Measurements from ENCODE around the gene BRI3.

Gene BRI3

GRCh38 chr7:98241674-98242241 lies 39.7 kb upstream of the BRI3 start:
- H3K9me3 ChIP-seq (ENCODE audit: insufficient read depth, low read depth, low read length), result no peaks in the 10 kb centered on the region
- no peaks in the 10 kb centered on the region for H3K4me1 ChIP-seq (ENCODE audit: insufficient read depth, low read length)
- H3K27me3 ChIP-seq (ENCODE audit: insufficient read depth, low read length), result no peaks in the 10 kb centered on the region
- H3K4me3 ChIP-seq (ENCODE audit: low read length), result no peak overlapping the region
- no peak overlapping the region for H3K9ac ChIP-seq (ENCODE audit: low read depth, low read length)
- no peaks in the 10 kb centered on the region for H3K36me3 ChIP-seq (ENCODE audit: insufficient read depth, low read depth, low read length)
- H3K27ac ChIP-seq (ENCODE audit: low read length), result no peak overlapping the region

DNA sequence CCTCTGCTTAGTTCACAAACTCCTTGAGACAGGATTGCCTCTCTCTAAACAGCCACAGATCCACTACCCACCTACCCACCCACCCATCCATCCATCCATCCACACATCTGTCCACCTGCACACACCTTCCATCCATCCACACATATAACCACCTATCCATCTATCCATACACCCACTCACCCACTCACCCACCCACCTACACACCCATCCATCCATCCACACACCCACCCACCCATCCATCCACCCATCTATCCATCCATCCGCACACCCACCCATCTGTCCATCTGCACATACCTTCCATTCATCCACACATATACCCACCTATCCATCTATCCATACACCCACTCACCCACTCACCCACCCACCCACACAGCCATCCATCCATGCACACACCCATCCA lies 39.1 kb upstream of the BRI3 start:
- H3K27ac ChIP-seq (ENCODE audit: low read length), result no peak overlapping the region
- no peaks in the 10 kb centered on the region for H3K36me3 ChIP-seq (ENCODE audit: insufficient read depth, low read depth, low read length)
- no peak overlapping the region for H3K4me3 ChIP-seq (ENCODE audit: low read length)
- H3K4me1 ChIP-seq (ENCODE audit: insufficient read depth, low read length), result no peaks in the 10 kb centered on the region
- no peaks in the 10 kb centered on the region for H3K27me3 ChIP-seq (ENCODE audit: insufficient read depth, low read length)
- no peaks in the 10 kb centered on the region for H3K9me3 ChIP-seq (ENCODE audit: insufficient read depth, low read depth, low read length)
- no peak overlapping the region for H3K9ac ChIP-seq (ENCODE audit: low read depth, low read length)

DNA sequence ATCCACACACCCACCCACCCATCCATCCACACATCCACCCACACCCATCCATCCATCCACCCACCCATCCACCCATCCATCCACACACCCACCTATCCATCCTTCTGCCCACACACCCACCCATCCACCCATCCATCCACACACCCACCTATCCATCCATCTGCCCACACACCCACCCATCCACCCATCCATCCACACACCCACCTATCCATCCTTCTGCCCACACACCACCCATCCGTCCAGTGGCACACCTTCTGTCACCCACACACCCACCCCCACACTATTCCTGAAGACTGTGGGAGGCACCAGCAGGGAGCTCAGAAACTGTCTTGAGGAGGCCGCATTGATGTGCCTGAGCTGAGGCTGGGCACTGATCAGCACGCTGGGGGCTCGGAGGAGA lies 38.6 kb upstream of the BRI3 start:
- H3K9me3 ChIP-seq (ENCODE audit: insufficient read depth, low read depth, low read length), result no peaks in the 10 kb centered on the region
- H3K36me3 ChIP-seq (ENCODE audit: insufficient read depth, low read depth, low read length), result no peaks in the 10 kb centered on the region
- no peak overlapping the region for H3K27ac ChIP-seq (ENCODE audit: low read length)
- no peaks in the 10 kb centered on the region for H3K27me3 ChIP-seq (ENCODE audit: insufficient read depth, low read length)
- H3K4me3 ChIP-seq (ENCODE audit: low read length), result no peak overlapping the region
- H3K9ac ChIP-seq (ENCODE audit: low read depth, low read length), result no peak overlapping the region
- H3K4me1 ChIP-seq (ENCODE audit: insufficient read depth, low read length), result no peaks in the 10 kb centered on the region

DNA sequence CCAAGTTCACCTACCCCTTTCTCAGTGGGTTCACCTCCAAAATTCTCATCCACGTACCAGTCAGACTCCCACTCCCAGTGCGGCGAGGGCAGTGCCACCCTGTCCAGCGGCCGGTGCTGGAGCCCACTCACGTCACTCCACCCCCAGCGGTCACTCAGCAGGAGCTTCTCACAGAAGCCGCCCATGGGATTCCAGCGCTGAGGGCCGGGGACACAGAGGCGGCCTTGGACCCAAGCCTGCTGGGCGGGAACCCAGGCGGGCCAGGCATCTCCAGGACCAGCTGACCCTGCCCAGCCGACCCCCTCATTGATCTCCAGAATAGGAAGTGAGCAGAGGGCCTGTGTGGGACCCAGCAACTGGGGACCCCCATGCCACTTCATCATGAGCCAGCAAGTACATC lies 36.6 kb upstream of the BRI3 start:
- H3K27ac ChIP-seq (ENCODE audit: low read length), result no peak overlapping the region
- no peaks in the 10 kb centered on the region for H3K4me1 ChIP-seq (ENCODE audit: insufficient read depth, low read length)
- no peak overlapping the region for H3K4me3 ChIP-seq (ENCODE audit: low read length)
- H3K36me3 ChIP-seq (ENCODE audit: insufficient read depth, low read depth, low read length), result no peaks in the 10 kb centered on the region
- H3K27me3 ChIP-seq (ENCODE audit: insufficient read depth, low read length), result no peaks in the 10 kb centered on the region
- H3K9me3 ChIP-seq (ENCODE audit: insufficient read depth, low read depth, low read length), result no peaks in the 10 kb centered on the region
- no peak overlapping the region for H3K9ac ChIP-seq (ENCODE audit: low read depth, low read length)

- no peak overlapping the region for H3K27ac ChIP-seq (ENCODE audit: low read length)
- no peaks in the 10 kb centered on the region for H3K36me3 ChIP-seq (ENCODE audit: insufficient read depth, low read depth, low read length)
- H3K9me3 ChIP-seq (ENCODE audit: insufficient read depth, low read depth, low read length), result no peaks in the 10 kb centered on the region
- H3K9ac ChIP-seq (ENCODE audit: low read depth, low read length), result no peak overlapping the region
- H3K27me3 ChIP-seq (ENCODE audit: insufficient read depth, low read length), result no peaks in the 10 kb centered on the region
- no peak overlapping the region for H3K4me3 ChIP-seq (ENCODE audit: low read length)
- no peaks in the 10 kb centered on the region for H3K4me1 ChIP-seq (ENCODE audit: insufficient read depth, low read length)
Observed at GRCh38 chr7:98248156-98248555, 33.3 kb upstream of the BRI3 start.

- Histone ChIP-seq H3K4me1 (ENCODE audit: insufficient read depth, low read length) (no peaks in the 10 kb centered on the region), H3K9ac (ENCODE audit: low read depth, low read length) (no peak overlapping the region), H3K9me3 (ENCODE audit: insufficient read depth, low read depth, low read length) (no peaks in the 10 kb centered on the region), H3K27ac (ENCODE audit: low read length) (no peak overlapping the region), H3K36me3 (ENCODE audit: insufficient read depth, low read depth, low read length) (no peaks in the 10 kb centered on the region), H3K27me3 (ENCODE audit: insufficient read depth, low read length) (no peaks in the 10 kb centered on the region), H3K4me3 (ENCODE audit: low read length) (no peak overlapping the region)
Observed at GRCh38 chr7:98249106-98249505, 32.4 kb upstream of the BRI3 start.

- peak overlapping the region; percentile 87 for H3K4me3 ChIP-seq (ENCODE audit: low read length)
Observed at GRCh38 chr7:98250789-98251188, 30.7 kb upstream of the BRI3 start.

DNA sequence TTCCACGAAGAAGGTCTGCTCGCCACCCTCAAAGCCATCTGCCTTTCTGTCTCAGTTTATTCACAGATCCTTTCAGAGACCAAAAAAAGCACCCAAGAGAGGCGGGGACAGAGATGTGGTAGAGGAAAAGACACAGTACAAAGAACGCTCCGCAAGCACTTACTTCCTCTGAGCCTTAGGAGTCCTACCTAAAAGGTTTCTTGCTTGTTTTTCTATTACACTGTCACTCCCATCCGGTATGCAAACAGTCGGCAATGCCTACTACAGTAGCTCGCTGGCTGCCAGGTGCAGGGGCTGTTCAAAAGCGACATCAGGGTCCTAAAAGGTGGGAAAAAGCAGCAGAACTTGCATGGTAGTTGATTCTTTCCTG lies 30.3 kb upstream of the BRI3 start:
- no peaks in the 10 kb centered on the region for H3K36me3 ChIP-seq (ENCODE audit: insufficient read depth, low read depth, low read length)
- H3K9ac ChIP-seq (ENCODE audit: low read depth, low read length), result peak overlapping the region; percentile 64; the same call in 1 of the 2 replicates
- no peaks in the 10 kb centered on the region for H3K9me3 ChIP-seq (ENCODE audit: insufficient read depth, low read depth, low read length)
- H3K4me1 ChIP-seq (ENCODE audit: insufficient read depth, low read length), result no peaks in the 10 kb centered on the region
- H3K27me3 ChIP-seq (ENCODE audit: insufficient read depth, low read length), result no peaks in the 10 kb centered on the region
- no peak overlapping the region for H3K27ac ChIP-seq (ENCODE audit: low read length)
- H3K4me3 ChIP-seq (ENCODE audit: low read length), result peak overlapping the region; percentile 87

More at GRCh38 chr7:98250789-98251188, 30.7 kb upstream of the BRI3 start:
- Histone ChIP-seq H3K4me1 (ENCODE audit: insufficient read depth, low read length) (no peaks in the 10 kb centered on the region), H3K9ac (ENCODE audit: low read depth, low read length) (no peak overlapping the region; the same call in 1 of the 2 replicates), H3K9me3 (ENCODE audit: insufficient read depth, low read depth, low read length) (no peaks in the 10 kb centered on the region), H3K27me3 (ENCODE audit: insufficient read depth, low read length) (no peaks in the 10 kb centered on the region), H3K27ac (ENCODE audit: low read length) (no peak overlapping the region), H3K36me3 (ENCODE audit: insufficient read depth, low read depth, low read length) (no peaks in the 10 kb centered on the region)

DNA sequence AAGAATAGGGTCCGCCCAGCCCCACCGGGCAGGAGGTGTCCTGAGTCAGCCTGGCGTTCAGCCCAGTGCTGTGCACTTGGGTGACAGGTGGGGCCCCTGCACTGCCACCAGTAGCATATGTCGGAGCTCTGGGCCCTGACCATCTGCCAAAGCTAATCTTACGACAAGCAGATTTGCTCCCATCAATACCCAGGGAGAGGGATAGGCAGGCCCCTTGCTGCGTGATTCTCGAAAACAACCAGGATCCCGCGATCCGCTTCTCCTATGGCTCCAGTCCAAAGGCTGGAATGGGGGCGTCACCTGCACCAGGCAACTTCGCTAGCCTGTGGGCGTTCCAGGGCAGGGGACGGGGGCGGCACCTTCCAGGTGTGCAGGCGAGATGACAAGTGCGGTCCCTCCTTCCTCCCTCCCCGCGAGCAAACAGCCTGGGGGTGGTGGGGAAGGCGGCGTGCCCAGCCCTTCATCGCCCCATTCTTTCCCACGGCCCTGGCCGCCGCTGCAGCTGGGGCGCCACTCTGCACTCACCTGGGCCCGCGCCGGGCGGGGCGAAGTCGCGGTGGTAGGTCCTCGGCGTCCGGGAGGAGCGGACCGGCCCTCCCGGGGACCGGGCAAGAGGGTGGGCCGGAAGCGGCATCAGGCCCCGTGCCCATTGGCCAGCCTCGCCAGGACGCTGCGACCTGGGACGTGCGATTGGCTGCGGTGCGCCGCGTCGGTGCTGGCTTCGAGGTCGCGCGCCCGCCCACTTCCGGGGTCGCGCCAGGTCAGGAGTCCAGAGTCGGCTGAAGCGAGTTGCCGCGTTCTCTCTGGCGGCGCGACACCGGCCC lies 29.7 kb upstream of the BRI3 start, which contains the start of gene TECPR1:
TECPR1 (minus strand) TSS at position 632 of the 824 bp plus-strand sequence. CDS start 6,086 bp downstream, outside the sequence.
- Histone ChIP-seq H3K27me3 (ENCODE audit: insufficient read depth, low read length) (no peaks in the 10 kb centered on the region), H3K4me1 (ENCODE audit: insufficient read depth, low read length) (no peaks in the 10 kb centered on the region), H3K9me3 (ENCODE audit: insufficient read depth, low read depth, low read length) (no peaks in the 10 kb centered on the region), H3K36me3 (ENCODE audit: insufficient read depth, low read depth, low read length) (no peaks in the 10 kb centered on the region), H3K4me3 (ENCODE audit: low read length) (peak within 1 kb of the TSS; percentile 87), H3K9ac (ENCODE audit: low read depth, low read length) (peak within 1 kb of the TSS; percentile 64; the same call in 1 of the 2 replicates), H3K27ac (ENCODE audit: low read length) (no peak within 1 kb of the TSS)

DNA sequence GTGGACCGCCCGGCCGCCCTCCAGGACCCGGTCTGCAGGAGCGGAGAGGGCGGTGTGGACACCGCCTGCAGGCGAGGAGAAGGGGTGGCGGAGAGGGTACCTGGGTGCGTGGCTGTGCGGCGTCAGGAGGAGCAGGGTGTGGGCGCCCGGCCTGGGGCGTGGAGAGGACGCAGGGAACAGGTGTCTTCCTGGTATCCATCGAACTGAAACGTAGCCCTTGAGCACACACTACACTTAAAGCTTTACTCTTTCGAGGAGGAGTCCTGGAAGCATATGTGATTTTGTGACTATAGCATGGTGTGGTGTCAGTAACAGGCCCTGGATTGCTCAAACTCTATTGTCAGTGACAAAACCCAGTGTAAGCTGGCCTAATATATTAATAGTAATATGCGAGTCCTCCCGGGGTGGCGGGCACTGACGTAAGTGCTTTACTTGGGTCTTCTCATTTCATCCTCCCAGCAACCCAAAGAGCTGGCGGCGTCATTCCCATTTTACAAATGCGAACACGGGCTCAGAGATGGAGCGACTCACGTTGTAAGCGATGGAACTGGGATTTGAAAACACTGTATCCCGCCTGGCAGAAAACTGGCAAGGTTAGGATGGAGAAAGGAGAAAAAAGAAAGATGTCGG lies 28.9 kb upstream of the BRI3 start:
- no peaks in the 10 kb centered on the region for H3K27me3 ChIP-seq (ENCODE audit: insufficient read depth, low read length)
- H3K9me3 ChIP-seq (ENCODE audit: insufficient read depth, low read depth, low read length), result no peaks in the 10 kb centered on the region
- no peaks in the 10 kb centered on the region for H3K36me3 ChIP-seq (ENCODE audit: insufficient read depth, low read depth, low read length)
- no peaks in the 10 kb centered on the region for H3K4me1 ChIP-seq (ENCODE audit: insufficient read depth, low read length)
- H3K27ac ChIP-seq (ENCODE audit: low read length), result no peak overlapping the region
- H3K9ac ChIP-seq (ENCODE audit: low read depth, low read length), result peak overlapping the region; percentile 57; the same call in 1 of the 2 replicates
- H3K4me3 ChIP-seq (ENCODE audit: low read length), result peak overlapping the region; percentile 87

GRCh38 chr7:98254516-98254915 lies 27.0 kb upstream of the BRI3 start:
- Histone ChIP-seq H3K27me3 (ENCODE audit: insufficient read depth, low read length) (no peaks in the 10 kb centered on the region), H3K9me3 (ENCODE audit: insufficient read depth, low read depth, low read length) (no peaks in the 10 kb centered on the region), H3K36me3 (ENCODE audit: insufficient read depth, low read depth, low read length) (no peaks in the 10 kb centered on the region), H3K27ac (ENCODE audit: low read length) (no peak overlapping the region), H3K4me1 (ENCODE audit: insufficient read depth, low read length) (no peaks in the 10 kb centered on the region), H3K4me3 (ENCODE audit: low read length) (no peak overlapping the region), H3K9ac (ENCODE audit: low read depth, low read length) (no peak overlapping the region)
